Memory B cell (primary cell): ENCODE data around the gene MKX.

Experiments
- ATAC-seq: fragments of 150-1000 bp; cut with Tn5 transposase; 2 replicates; pipeline ENCODE4 v1.10.0; 2021; ENCODE audit warnings: low read depth, mild to moderate bottlenecking, moderate library complexity
- DNase-seq, 2 donors: peaks; one replicate each; pipeline ENCODE4 v3.0.0; 2022; ENCODE audit warnings: low spot score in 2 of 2
- H3K27ac Mint-ChIP-seq: one replicate; pipeline ENCODE4 v1.8.0; 2022; ENCODE audit warnings: mild to moderate bottlenecking, moderate library complexity, mixed read lengths
- H3K27me3 Mint-ChIP-seq: one replicate; pipeline ENCODE4 v1.8.0; 2022; ENCODE audit warnings: mixed read lengths
- H3K36me3 Mint-ChIP-seq: one replicate; pipeline ENCODE4 v1.8.0; 2022; ENCODE audit warnings: mild to moderate bottlenecking, mixed read lengths
- H3K4me1 Mint-ChIP-seq: one replicate; pipeline ENCODE4 v1.8.0; 2022; ENCODE audit warnings: mixed read lengths
- H3K4me3 Mint-ChIP-seq: one replicate; pipeline ENCODE4 v1.8.0; 2022; ENCODE audit warnings: mild to moderate bottlenecking, moderate library complexity, mixed read lengths
- H3K9me3 Mint-ChIP-seq: one replicate; pipeline ENCODE4 v1.8.0; 2022; ENCODE audit warnings: mixed read lengths

MKX gene

GRCh38 chr10:27746397-27747095 is 927 bp upstream of the MKX start:
- no peaks in the 10 kb centered on the region for H3K36me3 Mint-ChIP-seq
- no peak for DNase-seq
- H3K27ac Mint-ChIP-seq, result no peak overlapping the region
- H3K4me3 Mint-ChIP-seq, result peak overlapping the region; percentile 21
- no peak for ATAC-seq
- no peaks in the 10 kb centered on the region for H3K9me3 Mint-ChIP-seq
- H3K27me3 Mint-ChIP-seq, result peaks cover 26% of the 10 kb centered on the region
- peaks cover 14% of the 10 kb centered on the region for H3K4me1 Mint-ChIP-seq

GRCh38 chr10:27744802-27745731 is 552 bp downstream of the MKX start:
- peak overlapping the region; percentile 70 for H3K4me3 Mint-ChIP-seq
- H3K36me3 Mint-ChIP-seq, result no peaks in the 10 kb centered on the region
- ATAC-seq, result no peak
- H3K4me1 Mint-ChIP-seq, result peaks cover 17% of the 10 kb centered on the region
- DNase-seq, result peak in 1 of 2 donors; percentile 21
- peak overlapping the region; percentile 45 for H3K27ac Mint-ChIP-seq
- no peaks in the 10 kb centered on the region for H3K9me3 Mint-ChIP-seq
- H3K27me3 Mint-ChIP-seq, result peaks cover 32% of the 10 kb centered on the region

GRCh38 chr10:27743877-27744801 is 1.5 kb downstream of the MKX start:
- peak overlapping the region; percentile 73 for H3K4me3 Mint-ChIP-seq
- H3K4me1 Mint-ChIP-seq, result peaks cover 17% of the 10 kb centered on the region
- H3K36me3 Mint-ChIP-seq, result no peaks in the 10 kb centered on the region
- H3K27me3 Mint-ChIP-seq, result peaks cover 30% of the 10 kb centered on the region
- H3K9me3 Mint-ChIP-seq, result no peaks in the 10 kb centered on the region
- DNase-seq (peak in 1 of 2 donors; percentile 25), ATAC-seq (no peak)
- no peak overlapping the region for H3K27ac Mint-ChIP-seq

- ATAC-seq (no peak), DNase-seq (peak in 1 of 2 donors; percentile 31)
- Mint-ChIP-seq H3K36me3 (no peaks in the 10 kb centered on the region), H3K27me3 (peaks cover 31% of the 10 kb centered on the region), H3K4me1 (peaks cover 14% of the 10 kb centered on the region), H3K4me3 (peak overlapping the region; percentile 73), H3K27ac (no peak overlapping the region), H3K9me3 (no peaks in the 10 kb centered on the region)
Measured at GRCh38 chr10:27743012-27743876, 2.4 kb downstream of the MKX start.

GRCh38 chr10:27742195-27743011 is 3.2 kb downstream of the MKX start:
- Mint-ChIP-seq H3K27ac (no peak overlapping the region), H3K27me3 (peaks cover 31% of the 10 kb centered on the region), H3K9me3 (no peaks in the 10 kb centered on the region), H3K4me1 (peaks cover 14% of the 10 kb centered on the region), H3K36me3 (no peaks in the 10 kb centered on the region), H3K4me3 (peak overlapping the region; percentile 73)
- DNase-seq, result peak; percentile 52 to 59
- peak; percentile 89 for ATAC-seq

GRCh38 chr10:27741173-27742091 is 4.2 kb downstream of the MKX start:
- Mint-ChIP-seq H3K27ac (no peak overlapping the region), H3K27me3 (peaks cover 26% of the 10 kb centered on the region), H3K4me1 (peaks cover 14% of the 10 kb centered on the region), H3K4me3 (peak overlapping the region; percentile 73), H3K36me3 (no peaks in the 10 kb centered on the region), H3K9me3 (no peaks in the 10 kb centered on the region)
- peak in 1 of 2 donors; percentile 16 for DNase-seq
- no peak for ATAC-seq

GRCh38 chr10:27736396-27736795 is 9.2 kb downstream of the MKX start:
- Mint-ChIP-seq H3K36me3 (no peaks in the 10 kb centered on the region), H3K27ac (no peak overlapping the region), H3K4me1 (peaks cover 2% of the 10 kb centered on the region), H3K4me3 (no peak overlapping the region), H3K9me3 (no peaks in the 10 kb centered on the region), H3K27me3 (peaks cover 17% of the 10 kb centered on the region)
- ATAC-seq, result no peak
- no peak for DNase-seq

- ATAC-seq (no peak), DNase-seq (no peak)
Measured at GRCh38 chr10:27730041-27730440, 15.6 kb downstream of the MKX start.

GRCh38 chr10:27728338-27728737 is 17.3 kb downstream of the MKX start:
- Mint-ChIP-seq H3K27ac (no peak overlapping the region), H3K9me3 (no peaks in the 10 kb centered on the region), H3K4me3 (no peak overlapping the region), H3K36me3 (no peaks in the 10 kb centered on the region), H3K27me3 (peaks cover 2% of the 10 kb centered on the region), H3K4me1 (no peaks in the 10 kb centered on the region)
- DNase-seq (no peak), ATAC-seq (no peak)

More at GRCh38 chr10:27730041-27730440, 15.6 kb downstream of the MKX start:
- H3K4me3 Mint-ChIP-seq, result no peak overlapping the region
- peaks cover 3% of the 10 kb centered on the region for H3K27me3 Mint-ChIP-seq
- no peak overlapping the region for H3K27ac Mint-ChIP-seq
- no peaks in the 10 kb centered on the region for H3K4me1 Mint-ChIP-seq
- H3K36me3 Mint-ChIP-seq, result no peaks in the 10 kb centered on the region
- no peaks in the 10 kb centered on the region for H3K9me3 Mint-ChIP-seq

- H3K27ac Mint-ChIP-seq, result no peak overlapping the region
- DNase-seq, result no peak
- no peaks in the 10 kb centered on the region for H3K9me3 Mint-ChIP-seq
- H3K36me3 Mint-ChIP-seq, result no peaks in the 10 kb centered on the region
- no peaks in the 10 kb centered on the region for H3K4me1 Mint-ChIP-seq
- no peak for ATAC-seq
- H3K27me3 Mint-ChIP-seq, result peaks cover 3% of the 10 kb centered on the region
- no peak overlapping the region for H3K4me3 Mint-ChIP-seq
Measured at GRCh38 chr10:27724287-27724686, 21.3 kb downstream of the MKX start.

- Mint-ChIP-seq H3K9me3 (no peaks in the 10 kb centered on the region), H3K4me3 (no peak overlapping the region), H3K27ac (no peak overlapping the region), H3K36me3 (no peaks in the 10 kb centered on the region), H3K27me3 (peaks cover 3% of the 10 kb centered on the region), H3K4me1 (no peaks in the 10 kb centered on the region)
- DNase-seq (no peak), ATAC-seq (no peak)
Measured at GRCh38 chr10:27723436-27723835, 22.2 kb downstream of the MKX start.
